Inflammatory macrophage treated with lipopolysaccharide for 1 hour (primary cell): ENCODE measurements around the gene TBC1D12.
"Not testable (repeated sequence)": the region's sequence is repeated elsewhere in the genome, so short reads cannot be mapped to it uniquely, and the experiment has no call there.

Experiments
- DNase-seq, 2 donors: peaks; one replicate each; pipeline ENCODE4 v3.0.0-alpha.2; 2020 to 2022

TBC1D12 gene

GRCh38 chr10:94461503-94461902 lies 59.2 kb downstream of the TBC1D12 start:
- no peak for DNase-seq

- DNase-seq = no peak
Observed at GRCh38 chr10:94462130-94462529, 59.8 kb downstream of the TBC1D12 start.

- no peak for DNase-seq
Observed at GRCh38 chr10:94465684-94466083, 63.3 kb downstream of the TBC1D12 start.

- DNase-seq = no peak
Observed at GRCh38 chr10:94481410-94481809, 79.1 kb downstream of the TBC1D12 start.

- DNase-seq = no peak
Observed at GRCh38 chr10:94483970-94484369, 81.6 kb downstream of the TBC1D12 start.

GRCh38 chr10:94485094-94485493 lies 82.8 kb downstream of the TBC1D12 start:
- no peak for DNase-seq

- no peak for DNase-seq
Observed at GRCh38 chr10:94487575-94487974, 85.2 kb downstream of the TBC1D12 start.

GRCh38 chr10:94489107-94489506 lies 86.8 kb downstream of the TBC1D12 start:
- no peak for DNase-seq

- no peak for DNase-seq
Observed at GRCh38 chr10:94489976-94490788, 87.8 kb downstream of the TBC1D12 start.

- no peak for DNase-seq
Observed at GRCh38 chr10:94490789-94491039, 88.4 kb downstream of the TBC1D12 start.

- no peak for DNase-seq
Observed at GRCh38 chr10:94493463-94493862, 91.1 kb downstream of the TBC1D12 start.

- DNase-seq = no peak
Observed at GRCh38 chr10:94496010-94496409, 93.7 kb downstream of the TBC1D12 start.

- no peak for DNase-seq
Observed at GRCh38 chr10:94496646-94497045, 94.3 kb downstream of the TBC1D12 start.

- no peak for DNase-seq
Observed at GRCh38 chr10:94500063-94500462, 97.7 kb downstream of the TBC1D12 start.

GRCh38 chr10:94521276-94522250 lies 119.2 kb downstream of the TBC1D12 start:
- DNase-seq = no peak

- no peak for DNase-seq
Observed at GRCh38 chr10:94524146-94524545, 121.8 kb downstream of the TBC1D12 start.

GRCh38 chr10:94524711-94525110 lies 122.4 kb downstream of the TBC1D12 start:
- DNase-seq = no peak

- DNase-seq = not testable (repeated sequence)
Observed at GRCh38 chr10:94531550-94531949, 129.2 kb downstream of the TBC1D12 start.

GRCh38 chr10:94533027-94533426 lies 130.7 kb downstream of the TBC1D12 start:
- DNase-seq = no peak

GRCh38 chr10:94542282-94542681 lies 139.9 kb downstream of the TBC1D12 start:
- not testable (repeated sequence) for DNase-seq

GRCh38 chr10:94545391-94546048 lies 143.2 kb downstream of the TBC1D12 start, which contains the start of gene HELLS:
HELLS (plus strand) TSS chr10:94545788; CDS start chr10:94545922, 134 bp downstream.
- DNase-seq = peak; percentile 65 to 89

GRCh38 chr10:94546049-94546900 lies 143.9 kb downstream of the TBC1D12 start:
- DNase-seq = no peak

GRCh38 chr10:94546901-94547185 lies 144.5 kb downstream of the TBC1D12 start:
- DNase-seq = no peak
